VCaP (cell line): ENCODE data around the gene LARP1.

Experiments
- H3K27ac ChIP-seq: fragments of 450-650 bp; 2 replicates; pipeline ENCODE4 v1.5.1; 2017
- CTCF ChIP-seq: fragments of 450-650 bp; conservative IDR thresholded peaks from 2 replicates; pipeline ENCODE4 v1.5.1; 2017; ENCODE audit warnings: mild to moderate bottlenecking, moderate library complexity

Gene LARP1

GRCh38 chr5:154863291-154864080 is 108.3 kb downstream of the LARP1 start:
- no peak overlapping the region for H3K27ac ChIP-seq
- TF ChIP-seq CTCF = no peak

- TF ChIP-seq CTCF = no peak
- H3K27ac ChIP-seq = no peak overlapping the region
Measured at GRCh38 chr5:154865466-154866184, 110.4 kb downstream of the LARP1 start.

- H3K27ac ChIP-seq = no peak overlapping the region
- TF ChIP-seq CTCF = no peak
Measured at GRCh38 chr5:154866841-154867240, 111.7 kb downstream of the LARP1 start.
